H7 (cell line): ENCODE results near the gene NCAM1. TPM values are rescaled to one million over a fixed set of nuclear protein-coding genes. Genes with fewer than 3 reads are reported as not detected.

Source experiments
- DNase-seq: peaks from one replicate; pipeline ENCODE4 v3.0.0; 2012
- H3K27me3 ChIP-seq: 2 replicates; pipeline ENCODE4 v1.6.0; 2011; ENCODE audit warnings: mild to moderate bottlenecking, low read length; ENCODE audit not compliant: control insufficient read depth, insufficient read depth
- H3K36me3 ChIP-seq: replicated peaks from 2 replicates; pipeline ENCODE4 v1.5.1; 2011; ENCODE audit warnings: low read length; ENCODE audit not compliant: control insufficient read depth, insufficient read depth
- H3K4me3 ChIP-seq: 2 replicates; pipeline ENCODE4 v1.5.1; 2011; ENCODE audit warnings: low read depth, mild to moderate bottlenecking, control low read depth, low read length, moderate library complexity; ENCODE audit not compliant: insufficient read depth
- total RNA-seq: library from RNA; depleted of rRNA; stranded (reverse); fragments of >200 nt; shearing (Covaris generic); gene quantifications from 2 replicates; pipeline ENCODE4 v1.2.3, GENCODE V29; 2014

Gene NCAM1
- total RNA-seq, 1 experiment from 2014 or later: 7.1 TPM

- H3K27me3 ChIP-seq: peaks cover 29% of the 10 kb centered on the region
- no peaks in the 10 kb centered on the region for H3K36me3 ChIP-seq
- peak overlapping the region; percentile 57 for H3K4me3 ChIP-seq
- DNase-seq: peak; percentile 65
These were observed 745 bp downstream of the NCAM1 start for GRCh38 chr11:112961751-112962578.

GRCh38 chr11:112962579-112963367 lies 1.6 kb downstream of the NCAM1 start:
- Histone ChIP-seq H3K36me3 (no peaks in the 10 kb centered on the region), H3K4me3 (peak overlapping the region; percentile 57), H3K27me3 (peaks cover 29% of the 10 kb centered on the region)
- DNase-seq: peak; percentile 79

- peak overlapping the region; percentile 57 for H3K4me3 ChIP-seq
- peaks cover 29% of the 10 kb centered on the region for H3K27me3 ChIP-seq
- H3K36me3 ChIP-seq: no peaks in the 10 kb centered on the region
- DNase-seq: peak; percentile 82
These were observed 2.2 kb downstream of the NCAM1 start for GRCh38 chr11:112963368-112963955.

- DNase-seq: peak; percentile 27
- Histone ChIP-seq H3K4me3 (no peak overlapping the region), H3K36me3 (no peaks in the 10 kb centered on the region), H3K27me3 (peaks cover 29% of the 10 kb centered on the region)
These were observed 4.4 kb downstream of the NCAM1 start for GRCh38 chr11:112965656-112966055.

- Histone ChIP-seq H3K36me3 (no peaks in the 10 kb centered on the region), H3K4me3 (no peak overlapping the region), H3K27me3 (peaks cover 27% of the 10 kb centered on the region)
- no peak for DNase-seq
These were observed 5.3 kb downstream of the NCAM1 start for GRCh38 chr11:112966561-112966960.

GRCh38 chr11:112967082-112967481 lies 5.9 kb downstream of the NCAM1 start:
- Histone ChIP-seq H3K36me3 (no peaks in the 10 kb centered on the region), H3K4me3 (no peak overlapping the region), H3K27me3 (peaks cover 21% of the 10 kb centered on the region)
- DNase-seq: no peak

- Histone ChIP-seq H3K36me3 (no peaks in the 10 kb centered on the region), H3K27me3 (peaks cover 4% of the 10 kb centered on the region), H3K4me3 (no peak overlapping the region)
- DNase-seq: no peak
These were observed 7.9 kb downstream of the NCAM1 start for GRCh38 chr11:112968941-112969713.

- Histone ChIP-seq H3K36me3 (no peaks in the 10 kb centered on the region), H3K27me3 (no peaks in the 10 kb centered on the region; the same call in 1 of the 2 replicates), H3K4me3 (no peak overlapping the region)
- DNase-seq: no peak
These were observed 10.0 kb downstream of the NCAM1 start for GRCh38 chr11:112971195-112971594.

GRCh38 chr11:112971827-112972226 lies 10.6 kb downstream of the NCAM1 start:
- no peaks in the 10 kb centered on the region for H3K36me3 ChIP-seq
- no peak overlapping the region for H3K4me3 ChIP-seq
- DNase-seq: no peak
- H3K27me3 ChIP-seq: no peaks in the 10 kb centered on the region; the same call in 1 of the 2 replicates

- no peak for DNase-seq
- H3K36me3 ChIP-seq: no peaks in the 10 kb centered on the region
- no peak overlapping the region for H3K4me3 ChIP-seq
- no peaks in the 10 kb centered on the region; the same call in 1 of the 2 replicates for H3K27me3 ChIP-seq
These were observed 11.4 kb downstream of the NCAM1 start for GRCh38 chr11:112972399-112973145.

- no peak overlapping the region for H3K4me3 ChIP-seq
- H3K27me3 ChIP-seq: no peaks in the 10 kb centered on the region; the same call in 1 of the 2 replicates
- H3K36me3 ChIP-seq: no peaks in the 10 kb centered on the region
- no peak for DNase-seq
These were observed 13.8 kb downstream of the NCAM1 start for GRCh38 chr11:112975051-112975450.

- no peaks in the 10 kb centered on the region; the same call in 1 of the 2 replicates for H3K27me3 ChIP-seq
- H3K36me3 ChIP-seq: no peaks in the 10 kb centered on the region
- no peak for DNase-seq
- no peak overlapping the region for H3K4me3 ChIP-seq
These were observed 14.3 kb downstream of the NCAM1 start for GRCh38 chr11:112975493-112975892.

GRCh38 chr11:112977755-112978154 lies 16.5 kb downstream of the NCAM1 start:
- Histone ChIP-seq H3K4me3 (no peak overlapping the region), H3K27me3 (no peaks in the 10 kb centered on the region; the same call in 1 of the 2 replicates), H3K36me3 (no peaks in the 10 kb centered on the region)
- no peak for DNase-seq
